IMR-90 (cell line): ENCODE data around the gene ACTR2. TPM values are rescaled to one million over a fixed set of nuclear protein-coding genes. Genes with fewer than 3 reads are reported as not detected.

ENCODE experiments used
- ATAC-seq: fragments of 200-7000 bp; cut with Tn5 transposase; 2 replicates; pipeline ENCODE4 v1.9.1; 2020; ENCODE audit warnings: low read depth, mild to moderate bottlenecking, moderate library complexity
- BruUV-seq: library from RNA; stranded (reverse); fragments of 400-500 nt; replicated peaks from 2 replicates; lab custom pipeline; 2021; lab: Mats Ljungman, UMichigan
- CTCF ChIA-PET: fragments of 300-600 bp; formaldehyde crosslinking; extraction: SDS; loops from one replicate; lab custom pipeline; 2021; ENCODE audit warnings: antibody characterized with exemption; lab: Yijun Ruan, JAX
- POLR2A ChIA-PET: fragments of 300-600 bp; sonication (Branson Sonifier 250); formaldehyde crosslinking; loops from one replicate; lab custom pipeline; 2022; ENCODE audit warnings: antibody characterized with exemption; ENCODE audit not compliant: unreplicated experiment; lab: Charles Lee
- DNase-seq: peaks from one replicate; pipeline ENCODE4 v3.0.0; 2013
- H2AFZ ChIP-seq: replicated peaks from 2 replicates; pipeline ENCODE3; 2013; ENCODE audit warnings: low read length, mild to moderate bottlenecking; ENCODE audit not compliant: poor library complexity
- H2AK5ac ChIP-seq: 2 replicates; pipeline ENCODE4 v1.6.1; 2013; ENCODE audit warnings: low read depth, low read length, inconsistent platforms
- H2AK9ac ChIP-seq: replicated peaks from 2 replicates; pipeline ENCODE3; 2013; ENCODE audit warnings: mild to moderate bottlenecking, low read depth, low read length, moderate library complexity; ENCODE audit not compliant: poor library complexity
- H2BK120ac ChIP-seq: 2 replicates; pipeline ENCODE4 v1.6.1; 2013; ENCODE audit warnings: low read depth, low read length, inconsistent platforms
- H2BK15ac ChIP-seq: 3 replicates; pipeline ENCODE4 v1.6.1; 2013; ENCODE audit warnings: low read depth, low read length, inconsistent platforms
- H2BK20ac ChIP-seq: 2 replicates; pipeline ENCODE4 v1.6.1; 2013; ENCODE audit warnings: low read depth, mild to moderate bottlenecking, inconsistent platforms, low read length, moderate library complexity
- H2BK5ac ChIP-seq: 2 replicates; pipeline ENCODE4 v1.6.1; 2013; ENCODE audit warnings: mild to moderate bottlenecking, low read depth, low read length, inconsistent platforms; ENCODE audit not compliant: poor library complexity, severe bottlenecking
- H3K14ac ChIP-seq: replicated peaks from 2 replicates; pipeline ENCODE4 v1.6.1; 2013; ENCODE audit warnings: low read depth, low read length, inconsistent platforms
- H3K18ac ChIP-seq: 2 replicates; pipeline ENCODE4 v1.6.1; 2013; ENCODE audit warnings: low read depth, low read length, control low read depth
- H3K23ac ChIP-seq: 2 replicates; pipeline ENCODE4 v1.6.1; 2013; ENCODE audit warnings: low read depth, low read length, inconsistent platforms
- H3K27ac ChIP-seq: 2 replicates; pipeline ENCODE4 v1.5.1; 2013; ENCODE audit warnings: mild to moderate bottlenecking, control low read depth, low read length; ENCODE audit not compliant: insufficient read depth
- H3K27me3 ChIP-seq: 2 replicates; pipeline ENCODE4 v1.6.1; 2013; ENCODE audit warnings: low read length; ENCODE audit not compliant: control insufficient read depth, insufficient read depth
- H3K36me3 ChIP-seq: 2 replicates; pipeline ENCODE4 v1.6.1; 2013; ENCODE audit warnings: low read length, mixed read lengths; ENCODE audit not compliant: control insufficient read depth, insufficient read depth
- H3K4ac ChIP-seq: 2 replicates; pipeline ENCODE4 v1.6.1; 2013; ENCODE audit warnings: low read depth, low read length, inconsistent platforms
- H3K4me1 ChIP-seq: 2 replicates; pipeline ENCODE4 v1.6.1; 2013; ENCODE audit warnings: low read length, mixed read lengths; ENCODE audit not compliant: control insufficient read depth, insufficient read depth
- H3K4me2 ChIP-seq: 2 replicates; pipeline ENCODE4 v1.6.1; 2013; ENCODE audit warnings: low read depth, mild to moderate bottlenecking, control low read depth, low read length, moderate library complexity
- H3K4me3 ChIP-seq: 2 replicates; pipeline ENCODE4 v1.5.1; 2013; ENCODE audit warnings: low read depth, mild to moderate bottlenecking, control low read depth, low read length, moderate library complexity; ENCODE audit not compliant: insufficient read depth
- H3K56ac ChIP-seq: 2 replicates; pipeline ENCODE4 v1.6.1; 2013; ENCODE audit warnings: low read length, inconsistent platforms; ENCODE audit not compliant: insufficient read depth; ENCODE audit errors: extremely low read depth
- H3K79me1 ChIP-seq, 2 experiments: 2 replicates each; pipeline ENCODE4 v1.6.1; 2013; ENCODE audit warnings: low read length in 2 of 2, inconsistent platforms in 1 of 2, low read depth in 1 of 2
- H3K9ac ChIP-seq: 2 replicates; pipeline ENCODE4 v1.6.1; 2013; ENCODE audit warnings: low read depth, low read length, control low read depth
- H3K9me1 ChIP-seq: 2 replicates; pipeline ENCODE4 v1.6.1; 2013; ENCODE audit warnings: low read length, inconsistent platforms; ENCODE audit not compliant: insufficient read depth
- H3K9me3 ChIP-seq: 2 replicates; pipeline ENCODE4 v1.6.1; 2013; ENCODE audit warnings: low read length; ENCODE audit not compliant: control insufficient read depth, insufficient read depth
- H4K20me1 ChIP-seq: 2 replicates; pipeline ENCODE4 v1.6.1; 2013; ENCODE audit warnings: low read length, inconsistent platforms; ENCODE audit not compliant: insufficient read depth
- H4K5ac ChIP-seq: 2 replicates; pipeline ENCODE4 v1.6.1; 2013; ENCODE audit warnings: mild to moderate bottlenecking, low read depth, low read length, control low read depth
- H4K8ac ChIP-seq, 2 experiments: 2 replicates each; pipeline ENCODE4 v1.6.1; 2013; ENCODE audit warnings: low read depth in 2 of 2, low read length in 2 of 2, control low read depth in 1 of 2, inconsistent platforms in 1 of 2
- H4K91ac ChIP-seq: 2 replicates; pipeline ENCODE4 v1.6.1; 2013; ENCODE audit warnings: low read depth, low read length, inconsistent platforms; ENCODE audit not compliant: insufficient read depth
- BHLHE40 ChIP-seq: fragments of 150-350 bp; IDR thresholded peaks from 2 replicates; pipeline ENCODE4 v1.6.1; 2016; ENCODE audit warnings: mild to moderate bottlenecking, low read depth, low read length
- CEBPB ChIP-seq: IDR thresholded peaks from 2 replicates; pipeline ENCODE4 v1.6.1; 2012; ENCODE audit warnings: low read depth, low read length, improper control_type of control experiment
- CHD1 ChIP-seq: IDR thresholded peaks from 2 replicates; pipeline ENCODE4 v1.6.1; 2012; ENCODE audit warnings: low read depth, low read length, improper control_type of control experiment
- CTCF ChIP-seq: conservative IDR thresholded peaks from 2 replicates; pipeline ENCODE4 v1.5.1; 2012; ENCODE audit warnings: mild to moderate bottlenecking, low read depth, low read length, improper control_type of control experiment
- MAFK ChIP-seq: IDR thresholded peaks from 2 replicates; pipeline ENCODE4 v1.6.1; 2012; ENCODE audit warnings: low read depth, low read length, improper control_type of control experiment
- MAZ ChIP-seq: IDR thresholded peaks from 2 replicates; pipeline ENCODE4 v1.6.1; 2012; ENCODE audit warnings: low read depth, mild to moderate bottlenecking, low read length, improper control_type of control experiment, moderate library complexity, borderline replicate concordance
- MXI1 ChIP-seq: IDR thresholded peaks from 2 replicates; pipeline ENCODE4 v1.6.1; 2012; ENCODE audit warnings: low read depth, mild to moderate bottlenecking, low read length, moderate library complexity, borderline replicate concordance
- NFE2L2 ChIP-seq: fragments of 150-350 bp; IDR thresholded peaks from 2 replicates; pipeline ENCODE4 v1.6.1; 2016; ENCODE audit warnings: low read depth, mild to moderate bottlenecking, low read length
- POLR2A ChIP-seq: IDR thresholded peaks from 2 replicates; pipeline ENCODE4 v1.6.1; 2012; ENCODE audit warnings: mild to moderate bottlenecking, low read depth, low read length
- RCOR1 ChIP-seq: IDR thresholded peaks from 2 replicates; pipeline ENCODE4 v1.6.1; 2012; ENCODE audit warnings: mild to moderate bottlenecking, low read length, improper control_type of control experiment; ENCODE audit not compliant: insufficient replicate concordance
- SMC3 ChIP-seq: fragments of 150-350 bp; IDR thresholded peaks from 2 replicates; pipeline ENCODE4 v1.6.1; 2016; ENCODE audit warnings: low read depth, mild to moderate bottlenecking, antibody characterized with exemption, low read length, moderate library complexity
- WGBS, 2 experiments: methylation state at CpG; one replicate each; pipeline versions ENCODE4 v1.1.5 to v1.1.7; 2013; ENCODE audit warnings: missing lambda C conversion rate in 2 of 2; ENCODE audit not compliant: insufficient read length in 1 of 2; ENCODE audit errors: extremely low coverage in 2 of 2; 5-methylcytosine and 5-hydroxymethylcytosine counted together
- dilution Hi-C: fragments of 300-500 bp; cut with HindIII; formaldehyde crosslinking; loops from one replicate; pipeline ENCODE4 v1.14.3; 2018; ENCODE audit warnings: low sequenced_read_pairs; ENCODE audit not compliant: unreplicated experiment
- in situ Hi-C: fragments of 300-500 bp; cut with MboI; formaldehyde crosslinking; loops from 3 replicates; pipeline ENCODE4 v1.14.3; 2019; ENCODE audit warnings: low sequenced_read_pairs, inconsistent platforms, mixed read lengths
- intact Hi-C: fragments of 100-400 bp; cut with micrococcal nuclease; formaldehyde crosslinking; loops from 2 replicates; pipeline ENCODE4 v1.10.0; 2022
- polyA plus RNA-seq, 3 experiments: library from polyadenylated mRNA; depleted of rRNA; stranded (reverse); fragments of >200 nt; gene quantifications; 2 replicates each; pipeline ENCODE4 v1.2.3, GENCODE V29; 2012; ENCODE audit warnings: low replicate concordance in 1 of 3
- total RNA-seq: library from RNA; depleted of rRNA; stranded (reverse); fragments of >200 nt; gene quantifications from 2 replicates; pipeline ENCODE4 v1.2.3, GENCODE V29; 2012
- TF ChIP-seq, protein P1 (sequence below): fragments of 150-350 bp; IDR thresholded peaks from 2 replicates; pipeline ENCODE4 v1.6.1; 2017; ENCODE audit warnings: mild to moderate bottlenecking, antibody characterized with exemption, low read length, low read depth
- TF ChIP-seq, protein P2 (sequence below): fragments of 150-350 bp; IDR thresholded peaks from 2 replicates; pipeline ENCODE4 v1.6.1; 2016; ENCODE audit warnings: low read depth, mild to moderate bottlenecking, low read length, moderate library complexity, borderline replicate concordance

ACTR2 gene
- total and polyA plus RNA-seq, 2 of the 4 experiments (the other 2 are of a cell fraction) = 141 to 205 TPM

DNA sequence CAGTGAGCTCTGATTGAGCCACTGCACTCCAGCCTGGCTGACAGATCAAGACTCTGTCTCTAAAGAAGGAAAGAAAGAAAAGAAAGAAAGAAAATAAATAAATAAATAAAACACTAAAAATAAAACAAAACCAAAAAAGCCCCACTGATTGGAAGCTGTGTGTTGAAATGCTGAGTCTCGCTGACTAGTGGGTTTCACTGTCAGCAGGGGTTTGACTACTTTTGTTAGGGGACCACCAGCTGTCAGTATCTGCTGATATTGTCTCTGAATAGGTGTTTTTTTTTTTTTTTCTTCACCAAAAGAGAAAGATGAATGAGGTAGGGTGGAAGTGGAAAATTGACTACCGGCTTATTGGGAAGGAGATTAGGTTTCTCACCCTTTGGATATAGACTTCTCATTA is 12.8 kb upstream of the ACTR2 start:
- Histone ChIP-seq H3K36me3 (no peaks in the 10 kb centered on the region), H2BK20ac (no peak overlapping the region), H3K9ac (no peak overlapping the region), H2BK15ac (no peak overlapping the region), H4K20me1 (no peaks in the 10 kb centered on the region), H3K27ac (no peak overlapping the region), H2AFZ (no peak overlapping the region), H3K14ac (no peak overlapping the region), H4K8ac (no peak overlapping the region), H3K4me1 (no peaks in the 10 kb centered on the region), H3K4ac (no peak overlapping the region), H2BK120ac (no peak overlapping the region), H3K27me3 (no peaks in the 10 kb centered on the region), H3K23ac (no peak overlapping the region), H4K5ac (no peak overlapping the region), H3K79me1 (no peaks in the 10 kb centered on the region), H2AK9ac (no peak overlapping the region), H3K4me3 (no peak overlapping the region), H3K9me3 (no peaks in the 10 kb centered on the region), H3K18ac (no peak overlapping the region), H3K4me2 (no peak overlapping the region), H4K91ac (no peak overlapping the region), H2BK5ac (no peak overlapping the region), H3K56ac (no peak overlapping the region), H2AK5ac (no peak overlapping the region), H3K9me1 (no peaks in the 10 kb centered on the region)
- DNase-seq (no peak), ATAC-seq (no peak)
- intact Hi-C loops (no loop called here), in situ Hi-C loops (no loop called here), dilution Hi-C loops (no loop called here)
- ChIA-PET CTCF (no interaction called here), POLR2A (no interaction called here)
- no TSS peak for BruUV-seq
- TF ChIP-seq MAFK (no peak), RCOR1 (no peak), CTCF (no peak), BHLHE40 (no peak), CEBPB (no peak), CHD1 (no peak), MAZ (no peak), SMC3 (no peak), NFE2L2 (no peak), POLR2A (no peak), MXI1 (no peak)
- TF ChIP-seq, protein P1, sequence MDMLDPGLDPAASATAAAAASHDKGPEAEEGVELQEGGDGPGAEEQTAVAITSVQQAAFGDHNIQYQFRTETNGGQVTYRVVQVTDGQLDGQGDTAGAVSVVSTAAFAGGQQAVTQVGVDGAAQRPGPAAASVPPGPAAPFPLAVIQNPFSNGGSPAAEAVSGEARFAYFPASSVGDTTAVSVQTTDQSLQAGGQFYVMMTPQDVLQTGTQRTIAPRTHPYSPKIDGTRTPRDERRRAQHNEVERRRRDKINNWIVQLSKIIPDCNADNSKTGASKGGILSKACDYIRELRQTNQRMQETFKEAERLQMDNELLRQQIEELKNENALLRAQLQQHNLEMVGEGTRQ = no peak
- TF ChIP-seq, protein P2, sequence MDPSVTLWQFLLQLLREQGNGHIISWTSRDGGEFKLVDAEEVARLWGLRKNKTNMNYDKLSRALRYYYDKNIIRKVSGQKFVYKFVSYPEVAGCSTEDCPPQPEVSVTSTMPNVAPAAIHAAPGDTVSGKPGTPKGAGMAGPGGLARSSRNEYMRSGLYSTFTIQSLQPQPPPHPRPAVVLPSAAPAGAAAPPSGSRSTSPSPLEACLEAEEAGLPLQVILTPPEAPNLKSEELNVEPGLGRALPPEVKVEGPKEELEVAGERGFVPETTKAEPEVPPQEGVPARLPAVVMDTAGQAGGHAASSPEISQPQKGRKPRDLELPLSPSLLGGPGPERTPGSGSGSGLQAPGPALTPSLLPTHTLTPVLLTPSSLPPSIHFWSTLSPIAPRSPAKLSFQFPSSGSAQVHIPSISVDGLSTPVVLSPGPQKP = no peak
- WGBS, 2 experiments = no CpG with 5 or more reads among the region's 2 CpGs
